GM12878 (cell line): ENCODE measurements around the gene L1CAM. TPM values are rescaled to one million over a fixed set of nuclear protein-coding genes. Genes with fewer than 3 reads are reported as not detected.

Experiments used
- ATAC-seq: fragments of 200-7000 bp; cut with Tn5 transposase; 3 replicates; pipeline ENCODE4 v1.9.1; 2020; ENCODE audit warnings: mild to moderate bottlenecking, moderate library complexity
- BruUV-seq: library from RNA; stranded (reverse); fragments of 400-500 nt; replicated peaks from 2 replicates; lab custom pipeline; 2021; lab: Mats Ljungman, UMichigan
- CTCF ChIA-PET: fragments of 300-600 bp; sonication (Branson Sonifier 250); formaldehyde crosslinking; extraction: SDS; loops from one replicate; lab custom pipeline; 2021; ENCODE audit warnings: inconsistent platforms; lab: Yijun Ruan, JAX
- POLR2A ChIA-PET: fragments of 350-600 bp; formaldehyde crosslinking; extraction: SDS; loops from one replicate; lab custom pipeline; 2021; ENCODE audit warnings: inconsistent platforms; lab: Charles Lee
- RAD21 ChIA-PET: fragments of 300-600 bp; sonication (Branson Sonifier 250); formaldehyde crosslinking; loops from one replicate; lab custom pipeline; 2023; ENCODE audit warnings: antibody characterized with exemption; ENCODE audit not compliant: unreplicated experiment; lab: Charles Lee
- SMC1A ChIA-PET: fragments of 300-600 bp; sonication (Branson Sonifier 250); formaldehyde crosslinking; loops from one replicate; lab custom pipeline; 2023; ENCODE audit not compliant: unreplicated experiment, uncharacterized antibody; lab: Charles Lee
- DNase-seq: peaks from one replicate; pipeline ENCODE4 v3.0.0-alpha.2; 2011; ENCODE audit warnings: low read depth, low spot score
- FAIRE-seq: peaks from 3 replicates; lab custom pipeline; 2011; peaks lifted over from hg19 to GRCh38; lab: Jason Lieb, UNC
- H2AFZ ChIP-seq: 2 replicates; pipeline ENCODE4 v1.6.0; 2011; ENCODE audit warnings: low read depth, low read length, control low read depth; ENCODE audit not compliant: control insufficient read depth
- H3K27ac ChIP-seq: 2 replicates; pipeline ENCODE4 v1.5.1; 2011; ENCODE audit warnings: control low read depth; ENCODE audit not compliant: control insufficient read depth, insufficient read depth
- H3K27me3 ChIP-seq, 2 experiments: replicated peaks in 1 of 2; 2 replicates each; pipeline versions ENCODE4 v1.6.0 to v1.6.1; 2011; ENCODE audit warnings: low read length in 1 of 2; ENCODE audit not compliant: control insufficient read depth in 2 of 2, insufficient read depth in 2 of 2
- H3K36me3 ChIP-seq, 2 experiments: 2 replicates each; pipeline ENCODE4 v1.5.1; 2011; ENCODE audit warnings: low read length in 1 of 2; ENCODE audit not compliant: control insufficient read depth in 2 of 2, insufficient read depth in 2 of 2
- H3K4me1 ChIP-seq: 2 replicates; pipeline ENCODE4 v1.6.1; 2011; ENCODE audit warnings: mild to moderate bottlenecking, low read length, moderate library complexity, mixed read lengths; ENCODE audit not compliant: control insufficient read depth, insufficient read depth
- H3K4me2 ChIP-seq: 2 replicates; pipeline ENCODE4 v1.6.0; 2011; ENCODE audit warnings: control low read depth; ENCODE audit not compliant: control insufficient read depth, insufficient read depth
- H3K4me3 ChIP-seq: fragments of 200-600 bp; sonication (generic); 2 replicates; pipeline ENCODE4 v1.5.1; 2016
- H3K79me2 ChIP-seq: 2 replicates; pipeline ENCODE4 v1.6.0; 2011; ENCODE audit warnings: low read length; ENCODE audit not compliant: control insufficient read depth, insufficient read depth
- H3K9ac ChIP-seq: 2 replicates; pipeline ENCODE4 v1.8.0; 2011; ENCODE audit warnings: low read length, control low read depth, mixed read lengths; ENCODE audit not compliant: control insufficient read depth, insufficient read depth
- H3K9me3 ChIP-seq: replicated peaks from 3 replicates; pipeline ENCODE4 v1.5.1; 2011; ENCODE audit warnings: mild to moderate bottlenecking, low read length; ENCODE audit not compliant: control insufficient read depth, insufficient read depth
- H4K20me1 ChIP-seq: 2 replicates; pipeline ENCODE4 v1.6.0; 2011; ENCODE audit not compliant: control insufficient read depth, insufficient read depth
- CBX5 ChIP-seq: sonication (generic); IDR thresholded peaks from 2 replicates; pipeline ENCODE4 v1.6.1; 2016; ENCODE audit warnings: low read depth, moderate library complexity, mild to moderate bottlenecking, inconsistent platforms
- HDGF ChIP-seq: fragments of 450-650 bp; IDR thresholded peaks from 2 replicates; pipeline ENCODE4 v1.6.1; 2016; ENCODE audit warnings: antibody characterized with exemption
- NFIC ChIP-seq: IDR thresholded peaks from 2 replicates; pipeline ENCODE4 v1.6.1; 2012; ENCODE audit warnings: low read depth, mild to moderate bottlenecking, inconsistent platforms, low read length, moderate library complexity
- RB1 ChIP-seq: fragments of 450-650 bp; formaldehyde crosslinking; IDR thresholded peaks from 2 replicates; pipeline ENCODE4 v1.6.1; 2017; ENCODE audit warnings: mild to moderate bottlenecking, borderline replicate concordance
- RELA ChIP-seq: fragments of 450-650 bp; IDR thresholded peaks from 2 replicates; pipeline ENCODE4 v1.8.0; 2014; ENCODE audit warnings: borderline replicate concordance; ENCODE audit not compliant: partially characterized antibody
- TARDBP ChIP-seq: IDR thresholded peaks from 2 replicates; pipeline ENCODE4 v1.6.1; 2016; ENCODE audit warnings: borderline replicate concordance
- WGBS: methylation state at CpG from one replicate; pipeline ENCODE4 v1.1.6; 2016; ENCODE audit warnings: low lambda C conversion rate; ENCODE audit not compliant: insufficient replicate concordance, insufficient coverage; ENCODE audit errors: missing lambda C conversion rate; 5-methylcytosine and 5-hydroxymethylcytosine counted together
- in situ Hi-C: fragments of 300-500 bp; cut with MboI; formaldehyde crosslinking; loops from 9 replicates; pipeline ENCODE4 v1.14.3; 2018; ENCODE audit warnings: mixed read lengths
- intact Hi-C: fragments of 100-400 bp; cut with micrococcal nuclease; formaldehyde crosslinking; loops from one replicate; pipeline ENCODE4 v1.14.2; 2022; ENCODE audit not compliant: unreplicated experiment
- polyA plus RNA-seq, 11 experiments: library from polyadenylated mRNA; depleted of rRNA in 4 of 11; unstranded in 6 of 11; stranded (reverse) in 5 of 11; fragments of >200 nt; fragmentation: Nextera tagmentation in 4 of 11; fragmentation: Illumina TruSeq in 1 of 11; extraction: Ambion mirVana in 4 of 11; extraction: Trizol in 1 of 11; gene quantifications; 1 replicate in 1 of 11; 2 replicates in 10 of 11; pipeline versions ENCODE4 v1.2.1 to v1.2.3, GENCODE V29; 2011 to 2016; ENCODE audit warnings: inconsistent platforms in 2 of 11, missing spikeins in 2 of 11, low read depth in 1 of 11
- total RNA-seq, 4 experiments: library from RNA; depleted of rRNA in 3 of 4; stranded (reverse); fragments of >200 nt in 3 of 4; fragmentation: Illumina TruSeq in 1 of 4; extraction: Trizol in 1 of 4; gene quantifications; 2 replicates each; pipeline versions ENCODE4 v1.2.1 to v1.2.3, GENCODE V29; 2013 to 2021
- TF ChIP-seq, protein P1 (sequence below): IDR thresholded peaks from 2 replicates; pipeline ENCODE4 v1.6.1; 2012; ENCODE audit warnings: low read depth, low read length, improper control_type of control experiment

L1CAM gene
- total and polyA plus RNA-seq, 10 of the 15 experiments (the other 5 are each of a cell fraction or from before 2014, with no cell fraction given): 0.01 to 0.64 (median 0.09) TPM; not detected in 5

DNA sequence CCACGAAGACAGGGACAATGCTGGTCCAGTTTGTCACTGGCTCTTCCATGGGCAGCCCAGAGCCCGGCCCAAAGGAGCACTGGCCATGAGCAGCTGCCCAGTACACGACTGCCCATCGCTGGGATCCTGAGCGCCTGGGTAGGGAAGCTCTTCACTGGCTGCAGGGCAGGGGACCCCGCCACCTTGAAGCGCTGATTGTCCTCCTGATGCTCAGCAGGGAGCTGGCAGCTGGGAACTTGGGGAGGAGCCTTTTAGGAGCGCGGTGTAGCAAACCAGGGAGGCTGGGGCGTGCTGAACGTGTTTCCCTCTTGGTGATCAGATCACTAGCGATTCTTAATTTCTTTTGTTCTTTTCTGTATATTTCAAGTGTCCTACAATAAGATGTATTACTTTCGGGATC lies 1.8 kb downstream of the L1CAM start:
- Histone ChIP-seq H3K4me2 (no peak overlapping the region), H3K79me2 (no peaks in the 10 kb centered on the region), H3K9me3 (no peaks in the 10 kb centered on the region), H2AFZ (no peak overlapping the region), H3K27me3 (peaks cover 0 to 2% of the 10 kb centered on the region in 2 experiments; a peak in 3 of 4 replicates), H3K27ac (no peak overlapping the region), H3K4me3 (no peak overlapping the region), H4K20me1 (no peaks in the 10 kb centered on the region), H3K36me3 (no peaks in the 10 kb centered on the region), H3K9ac (no peak overlapping the region), H3K4me1 (no peaks in the 10 kb centered on the region; the same call in 1 of the 2 replicates)
- ChIA-PET CTCF (no interaction called here), SMC1A (no interaction called here), RAD21 (no interaction called here), POLR2A (no interaction called here)
- DNase-seq (no peak), ATAC-seq (no peak), FAIRE-seq (no peak)
- no peak for TF ChIP-seq RELA
- TF ChIP-seq, protein P1, sequence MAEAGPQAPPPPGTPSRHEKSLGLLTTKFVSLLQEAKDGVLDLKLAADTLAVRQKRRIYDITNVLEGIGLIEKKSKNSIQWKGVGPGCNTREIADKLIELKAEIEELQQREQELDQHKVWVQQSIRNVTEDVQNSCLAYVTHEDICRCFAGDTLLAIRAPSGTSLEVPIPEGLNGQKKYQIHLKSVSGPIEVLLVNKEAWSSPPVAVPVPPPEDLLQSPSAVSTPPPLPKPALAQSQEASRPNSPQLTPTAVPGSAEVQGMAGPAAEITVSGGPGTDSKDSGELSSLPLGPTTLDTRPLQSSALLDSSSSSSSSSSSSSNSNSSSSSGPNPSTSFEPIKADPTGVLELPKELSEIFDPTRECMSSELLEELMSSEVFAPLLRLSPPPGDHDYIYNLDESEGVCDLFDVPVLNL: no peak
- no TSS peak for BruUV-seq
- 48% methylated on average over 13 of the region's 13 CpGs for WGBS
- intact Hi-C loops: no loop called here
- in situ Hi-C loops: no loop called here

DNA sequence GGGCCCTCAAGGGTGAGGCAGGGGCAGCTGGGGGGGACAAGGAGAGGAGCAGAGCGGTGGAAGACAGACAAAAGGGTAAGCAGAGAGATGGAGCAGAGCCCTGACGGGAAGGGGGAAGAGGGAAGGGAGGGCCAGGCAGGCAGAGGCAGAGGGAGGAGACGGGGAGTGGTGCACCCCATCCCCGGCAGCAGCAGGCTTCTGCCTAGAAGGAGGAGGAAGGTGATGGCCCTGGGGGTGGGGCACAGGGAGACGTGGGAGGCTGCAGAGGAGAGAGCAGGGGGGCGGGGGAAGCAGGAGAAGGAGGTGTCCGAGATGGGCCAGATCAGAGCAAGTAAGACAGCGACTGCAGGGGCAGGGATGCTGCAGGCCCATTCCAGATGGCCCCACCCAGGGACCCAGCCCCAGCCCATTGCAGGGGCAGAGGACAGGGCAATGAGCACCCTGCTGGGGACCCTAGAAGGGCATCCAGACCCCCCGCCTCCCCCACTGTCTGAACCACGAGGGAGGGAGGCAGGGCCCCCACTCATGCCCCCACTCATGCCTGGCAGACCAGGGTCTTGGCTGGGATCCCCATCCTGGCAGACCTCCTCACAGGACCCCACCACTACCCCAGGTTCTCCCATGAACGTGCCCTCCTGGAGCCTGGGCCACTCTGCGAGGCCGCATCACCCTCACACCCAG lies 2.7 kb downstream of the L1CAM start:
- Histone ChIP-seq H4K20me1 (no peaks in the 10 kb centered on the region), H3K4me3 (no peak overlapping the region), H3K9ac (no peak overlapping the region), H3K4me1 (no peaks in the 10 kb centered on the region; the same call in 1 of the 2 replicates), H3K4me2 (no peak overlapping the region), H2AFZ (no peak overlapping the region), H3K27me3 (peaks cover 0 to 2% of the 10 kb centered on the region in 2 experiments; a peak in 3 of 4 replicates), H3K36me3 (no peaks in the 10 kb centered on the region), H3K9me3 (no peaks in the 10 kb centered on the region), H3K27ac (no peak overlapping the region), H3K79me2 (no peaks in the 10 kb centered on the region)
- FAIRE-seq (no peak), DNase-seq (no peak), ATAC-seq (no peak)
- intact Hi-C loops: no loop called here
- SMC1A ChIA-PET: no interaction called here
- in situ Hi-C loops: no loop called here
- BruUV-seq: no TSS peak
- RAD21 ChIA-PET: no interaction called here
- CTCF ChIA-PET: no interaction called here
- 37% methylated on average over 10 of the region's 13 CpGs for WGBS
- POLR2A ChIA-PET: no interaction called here
- TF ChIP-seq TARDBP (no peak), NFIC (no peak), CBX5 (no peak), HDGF (no peak), RB1 (no peak)
